T47D (cell line): ENCODE measurements around the gene HORMAD2.

Experiments
- DNase-seq, 2 experiments: peaks; one replicate each; pipeline versions ENCODE4 v3.0.0 to v3.0.0-alpha.2; 2011 to 2012; ENCODE audit warnings: low read depth in 1 of 2, low spot score in 1 of 2
- JUND ChIP-seq: IDR thresholded peaks from 2 replicates; pipeline ENCODE4 v1.6.1; 2012; ENCODE audit warnings: low read depth
- in situ Hi-C: cut with HindIII; loops from 2 replicates; pipeline ENCODE4 v1.10.0; 2016; ENCODE audit warnings: low sequenced_read_pairs, low pct_unique_long_range_greater_than_20kb

The HORMAD2 gene

DNA sequence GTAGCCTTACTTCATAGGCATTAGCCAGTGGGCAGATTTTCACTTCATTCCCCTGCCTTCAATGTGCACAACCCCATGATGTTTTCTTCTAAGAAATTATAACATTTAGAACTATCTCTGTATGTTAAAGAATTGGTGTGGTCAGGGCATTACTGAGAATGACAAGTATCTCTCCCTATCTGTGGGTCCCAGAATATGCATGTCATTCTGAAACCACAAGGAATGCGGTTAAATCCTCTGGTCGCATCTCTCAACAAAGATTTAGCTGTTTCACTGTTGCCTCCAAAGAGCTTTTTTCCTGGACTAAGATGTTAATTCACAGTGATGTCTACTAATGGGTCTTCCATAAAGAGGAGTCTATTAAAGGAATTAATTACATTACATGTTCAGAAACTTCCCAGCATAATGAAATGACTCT, 103.6 kb downstream of the HORMAD2 start:
- in situ Hi-C loops = no loop called here
- DNase-seq = no peak
- TF ChIP-seq JUND = no peak

DNA sequence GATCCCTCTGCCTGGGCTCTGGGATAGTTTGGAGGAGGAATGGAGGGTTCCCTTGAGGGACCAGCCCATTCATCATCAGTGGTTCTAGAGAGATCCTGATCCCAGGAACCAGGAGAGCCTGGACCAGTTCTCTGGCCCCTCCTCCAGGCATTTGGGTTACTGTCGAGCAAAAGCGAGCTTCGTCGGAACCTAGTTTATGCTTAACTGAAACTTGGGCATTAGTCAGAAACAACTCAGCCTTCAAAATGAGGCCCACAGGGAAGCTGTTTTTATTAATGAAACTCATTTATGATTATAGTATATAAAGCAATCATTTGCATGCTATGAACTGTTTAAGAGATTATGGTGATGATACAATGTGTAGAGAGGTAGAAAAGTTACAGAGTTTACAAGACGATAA, 104.9 kb downstream of the HORMAD2 start:
- no peak for DNase-seq
- in situ Hi-C loops = no loop called here

DNA sequence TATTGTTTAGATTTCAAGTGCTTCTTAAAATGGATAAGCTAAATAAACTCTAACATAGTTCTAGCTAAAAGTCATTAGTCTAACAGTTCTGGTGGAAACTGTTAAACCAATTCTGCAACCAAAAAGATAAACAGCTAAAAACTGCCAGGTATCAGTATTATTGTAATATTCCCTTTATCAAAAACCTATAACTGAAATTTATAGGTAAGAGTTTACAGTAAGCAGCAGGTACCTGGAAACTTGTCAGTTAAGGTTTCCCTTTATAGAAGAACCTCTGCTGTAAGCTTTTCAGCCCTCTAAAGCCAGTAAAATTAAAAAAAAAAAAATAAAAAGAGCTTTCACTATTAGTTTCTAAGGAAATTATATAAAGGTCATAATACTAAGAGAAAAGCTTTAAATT, 105.3 kb downstream of the HORMAD2 start:
- no peak for TF ChIP-seq JUND
- no peak for DNase-seq
- in situ Hi-C loops = no loop called here

More for the DNA sequence above, 104.9 kb downstream of the HORMAD2 start:
- no peak for TF ChIP-seq JUND

DNA sequence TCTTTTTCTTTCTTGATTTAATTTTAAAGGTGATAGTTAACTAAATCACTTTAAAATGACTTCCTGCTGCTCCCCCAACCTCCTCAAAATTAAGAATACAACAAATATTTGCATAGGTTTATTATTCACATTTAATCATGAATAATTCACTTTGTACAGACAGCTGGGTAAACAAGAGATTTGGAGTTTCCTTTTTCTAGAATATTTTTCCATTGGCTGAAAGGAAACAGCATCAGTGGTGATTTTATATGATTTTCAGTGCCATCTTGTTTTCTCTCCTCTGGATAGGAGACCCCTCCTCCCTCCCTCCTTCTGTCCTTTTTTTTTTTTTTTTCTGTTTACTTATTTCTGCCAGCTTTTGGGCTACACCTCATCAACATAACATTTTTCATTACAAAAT, 105.8 kb downstream of the HORMAD2 start:
- in situ Hi-C loops = no loop called here
- no peak for TF ChIP-seq JUND
- DNase-seq = no peak

DNA sequence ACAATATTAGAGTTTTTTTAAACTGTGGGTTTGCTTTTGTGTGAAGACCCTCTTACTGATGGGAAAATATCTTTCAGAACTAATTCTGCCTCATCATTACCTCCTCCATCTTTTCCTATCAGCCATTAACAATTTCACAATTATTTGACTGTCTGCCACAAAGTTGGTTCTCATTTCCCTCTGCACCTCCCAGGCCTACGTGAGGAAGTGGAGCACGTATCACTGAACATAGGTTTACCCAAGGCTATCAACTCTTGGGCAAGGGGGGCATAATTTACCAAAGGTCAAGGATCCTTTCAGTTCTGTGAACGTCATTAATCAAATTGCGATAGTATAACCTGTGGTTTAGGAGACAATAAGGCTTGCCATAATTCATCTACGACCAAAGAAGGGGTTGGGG, 106.2 kb downstream of the HORMAD2 start:
- in situ Hi-C loops = no loop called here
- no peak for DNase-seq

DNA sequence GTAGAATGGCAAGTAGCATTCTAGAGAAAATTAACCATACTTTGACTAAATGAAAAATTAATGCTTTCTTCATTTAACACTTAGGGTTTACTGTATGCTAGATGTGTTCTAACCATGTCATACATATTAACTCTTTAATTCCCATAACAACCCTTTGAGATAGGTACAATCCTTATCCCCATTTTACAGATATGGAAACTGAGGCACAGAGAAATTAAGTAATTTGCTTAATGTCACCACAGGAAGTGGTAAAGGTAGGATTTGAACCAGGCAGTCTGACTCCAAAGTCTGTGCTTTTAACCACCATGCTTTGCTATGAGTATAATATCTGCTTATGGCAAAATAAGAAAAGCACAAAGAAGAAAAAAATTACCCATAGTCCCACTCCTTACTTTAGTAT, 106.8 kb downstream of the HORMAD2 start:
- no peak for DNase-seq
- TF ChIP-seq JUND = no peak
- in situ Hi-C loops = no loop called here

More for the DNA sequence above, 106.2 kb downstream of the HORMAD2 start:
- TF ChIP-seq JUND = no peak

DNA sequence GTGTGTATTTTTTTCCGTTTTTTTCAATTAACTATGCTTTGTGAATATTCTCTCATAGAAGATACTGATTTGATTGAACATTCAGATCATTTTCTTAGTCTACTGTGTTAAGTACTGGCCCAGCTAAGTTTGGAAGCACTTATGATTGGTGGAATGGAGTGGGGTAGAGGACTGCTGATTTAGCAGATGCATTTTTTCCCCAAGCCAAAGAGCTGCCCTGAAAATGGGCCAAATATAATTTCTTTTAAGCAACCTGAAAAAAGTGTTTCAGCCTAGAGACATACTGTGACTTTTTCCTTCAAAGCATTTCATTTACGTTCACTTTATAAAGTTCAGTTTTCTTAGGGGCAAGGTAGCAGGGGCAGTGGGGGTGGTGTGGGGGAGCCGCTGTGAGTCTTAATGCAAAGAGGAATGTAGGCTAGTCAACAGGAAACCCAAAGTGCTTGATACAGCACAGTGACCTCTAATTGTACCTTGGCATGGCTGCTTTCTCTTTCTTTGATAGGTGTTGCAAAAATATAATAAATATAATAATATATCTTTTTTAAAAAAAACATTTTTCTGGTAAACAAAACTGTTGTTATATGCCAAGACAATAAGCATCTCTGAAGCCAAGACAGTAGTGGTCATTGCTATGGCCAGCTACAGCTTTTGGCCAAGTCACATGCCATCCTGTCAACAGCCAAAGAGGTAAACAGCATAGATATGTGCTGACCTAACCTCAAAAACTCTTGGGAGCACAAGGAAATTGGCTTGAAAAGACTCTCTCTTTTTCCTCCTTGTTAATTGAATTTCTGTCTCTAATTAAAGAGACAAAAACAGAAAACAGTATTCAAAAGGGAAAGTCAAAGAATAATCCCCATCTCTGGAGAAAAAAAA, 107.5 kb downstream of the HORMAD2 start:
- peak in 1 of 2 experiments; percentile 22 for DNase-seq
- in situ Hi-C loops = no loop called here
- no peak for TF ChIP-seq JUND

DNA sequence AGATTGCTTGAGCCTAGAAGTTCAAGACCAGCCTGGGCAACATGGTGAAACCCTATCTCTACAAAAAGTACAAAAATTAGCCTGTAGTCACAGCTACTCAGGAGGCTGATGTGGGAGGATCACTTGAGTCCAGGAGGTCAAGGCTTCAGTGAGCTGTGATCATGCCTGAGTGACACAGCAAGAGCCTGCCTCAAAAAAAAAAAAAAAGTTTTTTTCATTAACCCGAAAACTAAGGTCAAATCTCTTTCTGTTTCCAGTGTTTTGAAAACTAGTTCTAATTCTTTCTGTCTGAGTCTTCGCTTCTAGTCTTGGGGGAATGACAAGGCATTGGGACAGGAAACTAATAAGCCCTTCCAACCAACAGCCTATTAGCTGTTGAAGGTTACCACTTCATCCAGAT, 108.6 kb downstream of the HORMAD2 start:
- no peak for DNase-seq
- TF ChIP-seq JUND = no peak
- in situ Hi-C loops = no loop called here

DNA sequence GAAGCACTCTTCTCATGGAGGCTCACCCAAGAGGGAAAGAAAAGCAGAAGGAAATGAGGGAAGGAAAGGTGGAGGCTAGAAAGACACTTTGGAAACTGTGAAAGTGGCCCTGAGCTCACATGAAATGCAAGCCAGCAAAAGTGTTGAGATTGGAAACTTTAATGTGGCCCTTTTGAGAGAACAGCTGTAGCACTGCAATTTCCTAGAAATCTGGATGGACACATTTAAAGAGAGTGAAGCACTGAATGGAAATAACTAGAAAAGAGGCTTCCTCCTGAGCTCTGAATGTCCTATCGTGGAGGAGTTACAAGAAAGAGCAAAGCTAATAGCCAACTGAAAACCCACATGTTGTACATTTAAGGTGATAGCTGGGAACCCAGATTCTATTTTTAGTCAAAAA, 110.3 kb downstream of the HORMAD2 start:
- in situ Hi-C loops = no loop called here
- DNase-seq = no peak
- no peak for TF ChIP-seq JUND

DNA sequence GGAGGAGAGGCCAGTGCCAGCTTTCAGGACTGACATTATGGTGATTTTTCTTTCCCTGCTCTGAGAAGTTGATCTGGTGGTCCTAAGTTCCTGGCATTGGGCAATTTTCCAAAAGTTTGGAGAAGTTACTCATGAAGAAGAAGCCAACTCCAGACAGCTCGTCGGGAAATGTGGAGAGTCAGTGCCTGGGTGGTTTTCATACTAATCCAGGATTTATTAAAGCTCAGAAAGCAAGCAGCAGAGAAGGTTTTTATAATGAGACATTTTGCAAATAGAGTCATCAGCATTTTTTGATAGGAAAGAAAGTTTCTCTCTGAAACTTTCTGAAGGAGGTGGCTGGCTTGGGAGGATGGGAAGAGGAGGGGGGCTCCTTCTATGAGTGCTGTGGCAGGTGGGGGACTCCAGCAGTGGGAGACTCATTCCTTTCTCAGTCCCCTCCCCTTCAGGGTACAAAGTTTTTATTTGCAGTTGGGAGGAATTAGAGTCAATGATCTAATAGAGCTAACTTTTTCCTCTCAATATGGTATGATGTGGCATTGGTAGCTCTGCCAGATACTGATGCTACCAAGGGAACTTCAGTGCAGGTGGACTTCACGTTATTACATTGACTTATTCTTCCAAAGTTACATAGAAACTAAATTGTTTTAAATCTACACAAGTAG, 110.9 kb downstream of the HORMAD2 start:
- no peak for TF ChIP-seq JUND
- in situ Hi-C loops = no loop called here
- no peak for DNase-seq

DNA sequence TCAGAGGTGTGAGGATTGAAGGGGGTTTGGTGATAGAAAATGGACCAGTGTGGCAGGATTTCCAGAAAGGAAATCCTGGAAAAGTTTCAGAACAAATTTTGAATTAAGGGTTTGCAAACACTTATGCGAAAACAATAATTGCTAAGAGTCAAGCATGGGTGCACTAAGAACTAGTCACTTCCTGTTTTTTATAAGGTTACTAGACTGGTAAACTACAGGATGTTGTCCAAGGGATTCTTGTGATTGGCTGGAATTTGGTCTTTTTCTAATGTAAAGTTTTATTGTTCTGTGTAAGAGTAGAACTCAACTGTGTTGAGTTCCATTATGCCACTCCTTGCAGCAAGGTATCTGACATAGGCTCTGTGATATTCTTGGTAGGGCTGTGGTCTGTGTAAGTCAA, 112.2 kb downstream of the HORMAD2 start:
- in situ Hi-C loops = no loop called here
- DNase-seq = no peak
- TF ChIP-seq JUND = no peak

DNA sequence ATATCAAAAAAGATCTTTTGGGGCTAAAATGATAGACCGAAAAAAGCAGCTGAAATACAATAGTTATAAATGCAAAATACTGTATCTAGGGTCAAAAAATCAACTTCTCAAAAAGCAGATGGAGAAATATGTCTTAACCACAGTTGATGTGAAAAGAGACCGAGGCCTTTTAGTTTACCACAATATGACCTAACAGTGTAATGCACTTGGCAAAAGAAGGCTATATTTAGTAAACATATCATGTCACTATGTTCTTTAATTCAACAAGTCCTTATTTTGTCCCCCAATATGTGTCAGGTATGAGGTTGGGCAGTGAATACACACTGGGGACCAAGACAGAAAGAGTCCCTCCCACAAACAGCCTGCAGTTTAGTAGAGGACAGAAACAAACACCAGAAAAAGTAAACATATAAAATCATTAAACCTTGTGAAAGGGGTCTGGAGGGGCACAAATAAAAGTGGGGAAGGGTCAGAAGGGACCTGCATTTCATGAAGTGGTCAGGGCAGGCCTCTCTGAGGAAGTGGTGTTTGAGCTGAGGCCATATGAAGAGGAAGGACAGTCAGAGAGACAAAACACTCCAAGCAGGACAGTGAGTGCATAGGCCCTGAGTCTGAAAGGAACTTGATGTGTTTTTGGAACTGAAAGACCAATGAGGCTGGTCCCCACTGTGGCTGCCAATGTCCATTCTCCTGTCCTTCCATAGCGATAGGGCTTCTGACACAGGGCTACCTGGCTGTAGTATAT, 112.9 kb downstream of the HORMAD2 start:
- in situ Hi-C loops = no loop called here

More for the DNA sequence above, 112.9 kb downstream of the HORMAD2 start:
- DNase-seq = no peak
- TF ChIP-seq JUND = no peak
